IMR-90 (cell line): ENCODE data around the gene INCENP. TPM values are rescaled to one million over a fixed set of nuclear protein-coding genes. Genes with fewer than 3 reads are reported as not detected.

ENCODE experiments used
- ATAC-seq: fragments of 200-7000 bp; cut with Tn5 transposase; 2 replicates; pipeline ENCODE4 v1.9.1; 2020; ENCODE audit warnings: low read depth, mild to moderate bottlenecking, moderate library complexity
- BruUV-seq: library from RNA; stranded (reverse); fragments of 400-500 nt; replicated peaks from 2 replicates; lab custom pipeline; 2021; lab: Mats Ljungman, UMichigan
- CTCF ChIA-PET: fragments of 300-600 bp; formaldehyde crosslinking; extraction: SDS; loops from one replicate; lab custom pipeline; 2021; ENCODE audit warnings: antibody characterized with exemption; lab: Yijun Ruan, JAX
- POLR2A ChIA-PET: fragments of 300-600 bp; sonication (Branson Sonifier 250); formaldehyde crosslinking; loops from one replicate; lab custom pipeline; 2022; ENCODE audit warnings: antibody characterized with exemption; ENCODE audit not compliant: unreplicated experiment; lab: Charles Lee
- DNase-seq: peaks from one replicate; pipeline ENCODE4 v3.0.0; 2013
- H2AFZ ChIP-seq: replicated peaks from 2 replicates; pipeline ENCODE3; 2013; ENCODE audit warnings: low read length, mild to moderate bottlenecking; ENCODE audit not compliant: poor library complexity
- H2AK5ac ChIP-seq: 2 replicates; pipeline ENCODE4 v1.6.1; 2013; ENCODE audit warnings: low read depth, low read length, inconsistent platforms
- H2AK9ac ChIP-seq: replicated peaks from 2 replicates; pipeline ENCODE3; 2013; ENCODE audit warnings: mild to moderate bottlenecking, low read depth, low read length, moderate library complexity; ENCODE audit not compliant: poor library complexity
- H2BK120ac ChIP-seq: 2 replicates; pipeline ENCODE4 v1.6.1; 2013; ENCODE audit warnings: low read depth, low read length, inconsistent platforms
- H2BK15ac ChIP-seq: 3 replicates; pipeline ENCODE4 v1.6.1; 2013; ENCODE audit warnings: low read depth, low read length, inconsistent platforms
- H2BK20ac ChIP-seq: 2 replicates; pipeline ENCODE4 v1.6.1; 2013; ENCODE audit warnings: low read depth, mild to moderate bottlenecking, inconsistent platforms, low read length, moderate library complexity
- H2BK5ac ChIP-seq: 2 replicates; pipeline ENCODE4 v1.6.1; 2013; ENCODE audit warnings: mild to moderate bottlenecking, low read depth, low read length, inconsistent platforms; ENCODE audit not compliant: poor library complexity, severe bottlenecking
- H3K14ac ChIP-seq: replicated peaks from 2 replicates; pipeline ENCODE4 v1.6.1; 2013; ENCODE audit warnings: low read depth, low read length, inconsistent platforms
- H3K18ac ChIP-seq: 2 replicates; pipeline ENCODE4 v1.6.1; 2013; ENCODE audit warnings: low read depth, low read length, control low read depth
- H3K23ac ChIP-seq: 2 replicates; pipeline ENCODE4 v1.6.1; 2013; ENCODE audit warnings: low read depth, low read length, inconsistent platforms
- H3K27ac ChIP-seq: 2 replicates; pipeline ENCODE4 v1.5.1; 2013; ENCODE audit warnings: mild to moderate bottlenecking, control low read depth, low read length; ENCODE audit not compliant: insufficient read depth
- H3K27me3 ChIP-seq: 2 replicates; pipeline ENCODE4 v1.6.1; 2013; ENCODE audit warnings: low read length; ENCODE audit not compliant: control insufficient read depth, insufficient read depth
- H3K36me3 ChIP-seq: 2 replicates; pipeline ENCODE4 v1.6.1; 2013; ENCODE audit warnings: low read length, mixed read lengths; ENCODE audit not compliant: control insufficient read depth, insufficient read depth
- H3K4ac ChIP-seq: 2 replicates; pipeline ENCODE4 v1.6.1; 2013; ENCODE audit warnings: low read depth, low read length, inconsistent platforms
- H3K4me1 ChIP-seq: 2 replicates; pipeline ENCODE4 v1.6.1; 2013; ENCODE audit warnings: low read length, mixed read lengths; ENCODE audit not compliant: control insufficient read depth, insufficient read depth
- H3K4me2 ChIP-seq: 2 replicates; pipeline ENCODE4 v1.6.1; 2013; ENCODE audit warnings: low read depth, mild to moderate bottlenecking, control low read depth, low read length, moderate library complexity
- H3K4me3 ChIP-seq: 2 replicates; pipeline ENCODE4 v1.5.1; 2013; ENCODE audit warnings: low read depth, mild to moderate bottlenecking, control low read depth, low read length, moderate library complexity; ENCODE audit not compliant: insufficient read depth
- H3K56ac ChIP-seq: 2 replicates; pipeline ENCODE4 v1.6.1; 2013; ENCODE audit warnings: low read length, inconsistent platforms; ENCODE audit not compliant: insufficient read depth; ENCODE audit errors: extremely low read depth
- H3K79me1 ChIP-seq, 2 experiments: 2 replicates each; pipeline ENCODE4 v1.6.1; 2013; ENCODE audit warnings: low read length in 2 of 2, inconsistent platforms in 1 of 2, low read depth in 1 of 2
- H3K9ac ChIP-seq: 2 replicates; pipeline ENCODE4 v1.6.1; 2013; ENCODE audit warnings: low read depth, low read length, control low read depth
- H3K9me1 ChIP-seq: 2 replicates; pipeline ENCODE4 v1.6.1; 2013; ENCODE audit warnings: low read length, inconsistent platforms; ENCODE audit not compliant: insufficient read depth
- H3K9me3 ChIP-seq: 2 replicates; pipeline ENCODE4 v1.6.1; 2013; ENCODE audit warnings: low read length; ENCODE audit not compliant: control insufficient read depth, insufficient read depth
- H4K20me1 ChIP-seq: 2 replicates; pipeline ENCODE4 v1.6.1; 2013; ENCODE audit warnings: low read length, inconsistent platforms; ENCODE audit not compliant: insufficient read depth
- H4K5ac ChIP-seq: 2 replicates; pipeline ENCODE4 v1.6.1; 2013; ENCODE audit warnings: mild to moderate bottlenecking, low read depth, low read length, control low read depth
- H4K8ac ChIP-seq, 2 experiments: 2 replicates each; pipeline ENCODE4 v1.6.1; 2013; ENCODE audit warnings: low read depth in 2 of 2, low read length in 2 of 2, control low read depth in 1 of 2, inconsistent platforms in 1 of 2
- H4K91ac ChIP-seq: 2 replicates; pipeline ENCODE4 v1.6.1; 2013; ENCODE audit warnings: low read depth, low read length, inconsistent platforms; ENCODE audit not compliant: insufficient read depth
- BHLHE40 ChIP-seq: fragments of 150-350 bp; IDR thresholded peaks from 2 replicates; pipeline ENCODE4 v1.6.1; 2016; ENCODE audit warnings: mild to moderate bottlenecking, low read depth, low read length
- CEBPB ChIP-seq: IDR thresholded peaks from 2 replicates; pipeline ENCODE4 v1.6.1; 2012; ENCODE audit warnings: low read depth, low read length, improper control_type of control experiment
- CHD1 ChIP-seq: IDR thresholded peaks from 2 replicates; pipeline ENCODE4 v1.6.1; 2012; ENCODE audit warnings: low read depth, low read length, improper control_type of control experiment
- CTCF ChIP-seq: conservative IDR thresholded peaks from 2 replicates; pipeline ENCODE4 v1.5.1; 2012; ENCODE audit warnings: mild to moderate bottlenecking, low read depth, low read length, improper control_type of control experiment
- ELK1 ChIP-seq: fragments of 150-350 bp; IDR thresholded peaks from 2 replicates; pipeline ENCODE4 v1.6.1; 2016; ENCODE audit warnings: low read depth, mild to moderate bottlenecking, low read length, moderate library complexity, borderline replicate concordance
- FOS ChIP-seq: fragments of 150-350 bp; IDR thresholded peaks from 2 replicates; pipeline ENCODE4 v1.6.1; 2016; ENCODE audit warnings: low read depth, low read length
- MAFK ChIP-seq: IDR thresholded peaks from 2 replicates; pipeline ENCODE4 v1.6.1; 2012; ENCODE audit warnings: low read depth, low read length, improper control_type of control experiment
- MAZ ChIP-seq: IDR thresholded peaks from 2 replicates; pipeline ENCODE4 v1.6.1; 2012; ENCODE audit warnings: low read depth, mild to moderate bottlenecking, low read length, improper control_type of control experiment, moderate library complexity, borderline replicate concordance
- MXI1 ChIP-seq: IDR thresholded peaks from 2 replicates; pipeline ENCODE4 v1.6.1; 2012; ENCODE audit warnings: low read depth, mild to moderate bottlenecking, low read length, moderate library complexity, borderline replicate concordance
- NFE2L2 ChIP-seq: fragments of 150-350 bp; IDR thresholded peaks from 2 replicates; pipeline ENCODE4 v1.6.1; 2016; ENCODE audit warnings: low read depth, mild to moderate bottlenecking, low read length
- POLR2A ChIP-seq: IDR thresholded peaks from 2 replicates; pipeline ENCODE4 v1.6.1; 2012; ENCODE audit warnings: mild to moderate bottlenecking, low read depth, low read length
- RAD21 ChIP-seq: IDR thresholded peaks from 2 replicates; pipeline ENCODE4 v1.6.1; 2012; ENCODE audit warnings: low read length, improper control_type of control experiment
- RCOR1 ChIP-seq: IDR thresholded peaks from 2 replicates; pipeline ENCODE4 v1.6.1; 2012; ENCODE audit warnings: mild to moderate bottlenecking, low read length, improper control_type of control experiment; ENCODE audit not compliant: insufficient replicate concordance
- RFX5 ChIP-seq: IDR thresholded peaks from 2 replicates; pipeline ENCODE4 v1.8.0; 2012; ENCODE audit warnings: low read depth, mild to moderate bottlenecking, low read length, moderate library complexity
- SMC3 ChIP-seq: fragments of 150-350 bp; IDR thresholded peaks from 2 replicates; pipeline ENCODE4 v1.6.1; 2016; ENCODE audit warnings: low read depth, mild to moderate bottlenecking, antibody characterized with exemption, low read length, moderate library complexity
- USF2 ChIP-seq: fragments of 150-350 bp; IDR thresholded peaks from 2 replicates; pipeline ENCODE4 v1.6.1; 2017; ENCODE audit warnings: mild to moderate bottlenecking, antibody characterized with exemption, low read length, low read depth
- WGBS, 2 experiments: methylation state at CpG; one replicate each; pipeline versions ENCODE4 v1.1.5 to v1.1.7; 2013; ENCODE audit warnings: missing lambda C conversion rate in 2 of 2; ENCODE audit not compliant: insufficient read length in 1 of 2; ENCODE audit errors: extremely low coverage in 2 of 2; 5-methylcytosine and 5-hydroxymethylcytosine counted together
- dilution Hi-C: fragments of 300-500 bp; cut with HindIII; formaldehyde crosslinking; loops from one replicate; pipeline ENCODE4 v1.14.3; 2018; ENCODE audit warnings: low sequenced_read_pairs; ENCODE audit not compliant: unreplicated experiment
- in situ Hi-C: fragments of 300-500 bp; cut with MboI; formaldehyde crosslinking; loops from 3 replicates; pipeline ENCODE4 v1.14.3; 2019; ENCODE audit warnings: low sequenced_read_pairs, inconsistent platforms, mixed read lengths
- intact Hi-C: fragments of 100-400 bp; cut with micrococcal nuclease; formaldehyde crosslinking; loops from 2 replicates; pipeline ENCODE4 v1.10.0; 2022
- polyA plus RNA-seq, 3 experiments: library from polyadenylated mRNA; depleted of rRNA; stranded (reverse); fragments of >200 nt; gene quantifications; 2 replicates each; pipeline ENCODE4 v1.2.3, GENCODE V29; 2012; ENCODE audit warnings: low replicate concordance in 1 of 3
- total RNA-seq: library from RNA; depleted of rRNA; stranded (reverse); fragments of >200 nt; gene quantifications from 2 replicates; pipeline ENCODE4 v1.2.3, GENCODE V29; 2012

The INCENP gene
- total and polyA plus RNA-seq, 2 of the 4 experiments (the other 2 are of a cell fraction) = 18.6 to 23.8 TPM

DNA sequence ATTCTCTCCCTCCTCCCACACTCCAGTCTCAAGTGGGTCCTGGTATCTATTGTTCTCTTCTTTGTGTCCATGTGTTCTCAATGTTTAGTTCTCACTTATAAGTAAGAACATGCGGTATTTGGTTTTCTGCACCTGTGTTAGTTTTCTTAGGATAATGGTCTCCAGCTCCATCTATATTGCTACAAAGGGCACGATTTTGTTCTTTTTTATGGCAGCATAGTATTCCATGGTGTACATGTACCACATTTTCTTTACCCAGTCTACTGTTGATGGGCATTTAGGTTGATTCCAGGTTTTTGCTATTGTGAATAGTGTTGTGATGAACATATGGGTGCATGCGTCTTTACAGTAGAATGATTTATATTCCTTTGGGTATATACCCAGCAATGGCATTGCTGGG, 4.2 kb upstream of the INCENP start:
- H4K91ac ChIP-seq = no peak overlapping the region
- H4K20me1 ChIP-seq = no peaks in the 10 kb centered on the region
- H3K27me3 ChIP-seq = no peaks in the 10 kb centered on the region
- no peak overlapping the region for H2AK5ac ChIP-seq
- no peak overlapping the region for H2AK9ac ChIP-seq
- no peak overlapping the region for H3K14ac ChIP-seq
- peaks cover 0 to 7% of the 10 kb centered on the region in 2 experiments; a peak in 3 of 4 replicates for H3K79me1 ChIP-seq
- intact Hi-C loops = no loop called here
- no peak overlapping the region for H3K27ac ChIP-seq
- no peak overlapping the region for H3K56ac ChIP-seq
- TF ChIP-seq NFE2L2 (no peak), MAZ (no peak), MAFK (no peak), FOS (no peak), CHD1 (no peak), POLR2A (no peak), USF2 (no peak), ELK1 (no peak), MXI1 (no peak), CEBPB (no peak), SMC3 (no peak), RFX5 (no peak), RCOR1 (no peak), RAD21 (no peak), CTCF (no peak), BHLHE40 (no peak)
- H2BK20ac ChIP-seq = no peak overlapping the region
- ChIA-PET POLR2A (no interaction called here), CTCF (no interaction called here)
- H3K9me3 ChIP-seq = peaks cover 4% of the 10 kb centered on the region
- no peak overlapping the region for H3K4me2 ChIP-seq
- no peaks in the 10 kb centered on the region for H3K36me3 ChIP-seq
- H3K4me1 ChIP-seq = no peaks in the 10 kb centered on the region; the same call in 1 of the 2 replicates
- no CpG with 5 or more reads among the region's 3 CpGs for WGBS, 2 experiments
- no peak overlapping the region for H2AFZ ChIP-seq
- no peak overlapping the region for H4K8ac ChIP-seq
- H2BK5ac ChIP-seq = no peak overlapping the region
- ATAC-seq (no peak), DNase-seq (no peak)
- H3K4ac ChIP-seq = no peak overlapping the region
- BruUV-seq = no TSS peak
- H3K9ac ChIP-seq = no peak overlapping the region
- no peak overlapping the region for H3K23ac ChIP-seq
- H3K18ac ChIP-seq = no peak overlapping the region
- no peaks in the 10 kb centered on the region for H3K9me1 ChIP-seq
- dilution Hi-C loops = no loop called here
- in situ Hi-C loops = no loop called here
- no peak overlapping the region for H2BK15ac ChIP-seq
- H2BK120ac ChIP-seq = no peak overlapping the region
- H3K4me3 ChIP-seq = no peak overlapping the region
- H4K5ac ChIP-seq = no peak overlapping the region
